Left cardiac atrium (tissue), 4 donors: ENCODE data around the gene ASB2. TPM values are rescaled to one million over a fixed set of nuclear protein-coding genes. Genes with fewer than 3 reads are reported as not detected.

Experiments used
- ATAC-seq, 2 donors: fragments of 200-7000 bp; cut with Tn5 transposase; one replicate each; pipeline ENCODE4 v1.9.1; 2020; ENCODE audit warnings: mild to moderate bottlenecking in 2 of 2, moderate library complexity in 2 of 2
- DNase-seq: peaks from one replicate; pipeline ENCODE4 v3.0.0-alpha.2; 2020
- intact Hi-C, 2 donors: fragments of 100-400 bp; cut with DNase I; formaldehyde crosslinking; loops; one replicate each; pipeline versions ENCODE4 v1.14.1 to v1.15.1; 2022 to 2023
- total RNA-seq, 2 donors: library from RNA; stranded (reverse); fragmentation: NEBNext Ultra II Directional; extraction: Animal tissue kit (Norgen Biotek cat#: 25700); gene quantifications; one replicate each; pipeline ENCODE4 v1.2.1, GENCODE V29; 2021
- donor health status: DM: no; HTN: yes; CAD: no.
- donor health status: DM: no; HTN: yes; CAD: no; lungs with severe emphysema.
- donor health status: DM: yes; HTN: yes; CAD: no.
- donor health status: Dilated cardiomyopathy.

Gene ASB2
- total RNA-seq, 2 donors from 2014 or later: 102 to 105 TPM

DNA sequence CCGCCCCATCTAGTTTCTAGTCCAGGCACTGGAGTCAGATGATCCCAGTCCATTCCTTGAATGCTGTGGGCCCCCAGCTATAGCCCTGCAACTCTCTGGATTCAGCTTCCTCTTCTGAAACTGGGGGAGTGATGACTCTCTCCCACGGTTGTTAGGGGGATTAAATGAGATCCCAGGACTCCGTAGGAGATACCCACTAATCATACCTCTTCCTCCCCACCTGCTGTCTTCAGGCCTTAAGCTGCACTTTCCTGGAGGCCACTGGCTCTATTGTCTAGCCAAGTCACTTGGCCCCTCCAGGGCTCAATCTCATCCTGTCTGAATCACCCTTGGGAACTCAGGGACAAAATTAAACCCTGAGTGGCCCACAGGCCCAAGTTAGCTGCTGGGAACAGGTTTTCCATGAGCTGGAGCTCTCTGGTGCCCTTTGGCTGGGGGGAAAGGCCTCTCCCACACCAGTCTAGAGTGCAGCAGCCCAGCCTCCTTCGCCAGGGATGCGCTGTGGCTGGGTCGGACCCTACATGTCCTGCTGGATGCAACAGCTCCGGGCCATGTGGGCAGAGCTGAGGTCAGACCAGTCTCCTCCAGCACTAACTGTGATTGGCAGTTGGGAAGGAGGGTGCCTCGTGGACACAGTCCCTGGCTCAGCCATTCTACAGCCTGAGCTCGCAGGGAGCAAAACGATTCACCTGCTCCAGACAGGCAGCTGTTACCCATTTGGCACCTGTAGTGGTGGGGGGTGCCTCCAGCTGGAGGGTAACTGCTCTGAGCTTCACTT is 6.0 kb upstream of the ASB2 start:
- DNase-seq: no peak
- intact Hi-C loops: no loop called here
- ATAC-seq: no peak

DNA sequence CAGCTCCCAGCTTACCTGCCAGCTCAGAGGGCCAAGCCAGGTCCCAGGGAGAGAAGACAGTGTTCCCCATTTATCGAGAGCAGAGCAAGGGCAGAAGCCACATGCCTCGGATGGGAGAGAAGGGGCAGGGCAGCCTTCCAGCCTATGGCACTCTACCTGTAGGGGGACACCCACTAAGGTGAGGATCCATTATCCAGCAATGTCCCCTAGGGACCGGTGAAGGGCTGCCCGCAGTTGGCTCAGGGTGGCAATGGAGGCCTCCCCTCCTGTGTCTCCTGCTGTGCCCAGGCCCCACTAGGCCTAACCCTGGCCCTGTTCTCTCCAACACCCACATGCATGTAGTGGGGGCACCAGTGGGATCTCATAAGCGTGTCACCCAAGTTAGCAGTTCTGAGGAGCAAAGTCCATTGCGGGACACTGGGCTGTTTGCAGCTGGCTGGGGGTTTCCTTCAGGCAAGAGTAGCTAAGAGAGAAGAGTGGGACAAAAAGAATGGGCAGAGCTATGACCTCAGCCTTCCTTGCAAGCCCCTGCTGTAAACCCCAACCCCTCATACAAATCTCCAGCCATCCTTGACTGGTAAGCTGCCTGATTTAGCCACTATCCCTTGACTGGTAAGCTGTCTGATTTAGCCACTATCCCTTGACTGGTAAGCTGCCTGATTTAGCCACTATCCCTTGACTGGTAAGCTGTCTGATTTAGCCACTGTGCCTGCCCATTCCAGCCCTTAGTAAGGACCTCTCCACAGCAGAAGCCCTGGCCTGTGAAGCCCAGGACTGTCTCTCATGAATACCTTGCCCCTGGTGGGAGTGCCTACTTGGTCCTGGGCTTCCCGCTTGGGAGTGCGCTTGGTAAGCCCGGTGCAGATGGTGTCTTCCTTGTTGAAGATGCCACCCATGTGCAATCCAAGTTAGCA is 5.2 kb upstream of the ASB2 start:
- DNase-seq (no peak), ATAC-seq (peak; percentile 8 to 25)
- intact Hi-C loops: no loop called here

DNA sequence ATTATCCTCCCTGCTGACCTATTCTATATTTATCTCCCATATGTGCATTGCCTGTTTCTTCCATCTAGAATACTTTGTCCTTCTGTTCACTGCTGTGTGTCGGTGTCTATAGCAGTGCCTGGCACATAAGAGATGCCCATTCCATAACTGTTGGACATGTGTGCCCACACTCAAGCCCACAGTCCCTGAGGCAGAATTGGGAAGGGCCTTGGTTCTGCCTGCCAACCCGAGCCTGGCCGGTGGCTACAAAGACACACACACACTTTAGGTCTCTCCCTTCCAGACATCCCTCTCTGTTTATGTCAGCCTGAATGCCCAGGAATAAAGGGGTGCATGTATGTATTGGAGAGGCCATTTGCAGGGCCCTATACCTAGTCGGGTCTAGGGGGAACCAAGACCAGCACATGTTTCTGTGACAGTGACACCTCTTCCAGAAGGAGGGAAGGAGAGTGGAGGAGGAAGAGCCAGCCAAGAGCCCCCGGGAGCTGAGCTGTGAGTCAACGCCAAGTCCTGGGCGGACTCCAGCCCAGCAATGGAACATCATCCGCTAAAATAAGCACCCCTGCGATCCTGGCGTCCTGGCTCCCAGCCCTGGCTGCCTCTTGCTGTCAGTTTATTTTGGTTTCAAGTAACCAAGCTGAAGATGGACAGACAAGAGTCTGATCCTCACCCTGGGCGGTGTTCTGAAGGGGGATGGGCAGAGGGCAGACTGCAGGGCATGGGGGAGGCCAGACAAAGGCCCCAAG is 4.3 kb upstream of the ASB2 start:
- DNase-seq: peak; percentile 80
- intact Hi-C loops: no loop called here
- peak; percentile 70 to 76 for ATAC-seq

DNA sequence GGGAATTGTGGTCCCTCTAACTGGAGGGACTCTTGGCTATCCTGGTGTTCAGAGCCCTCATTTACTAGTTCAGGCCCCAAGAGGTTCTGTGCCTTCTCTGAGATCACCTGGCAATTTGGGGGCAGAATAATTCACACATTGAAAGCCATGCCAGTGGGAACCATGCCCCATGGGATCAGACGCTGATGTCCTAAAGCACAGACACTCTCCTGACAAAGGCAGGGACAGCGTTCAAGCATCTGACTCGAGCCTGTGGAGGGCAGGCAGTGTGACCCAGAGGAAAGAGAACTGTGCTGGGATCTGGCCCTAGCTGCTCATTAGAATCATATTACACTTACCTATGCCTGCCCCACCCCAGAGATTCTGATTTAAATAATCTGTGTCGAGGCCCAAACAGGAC is 2.4 kb upstream of the ASB2 start:
- no peak for ATAC-seq
- DNase-seq: no peak
- intact Hi-C loops: no loop called here

DNA sequence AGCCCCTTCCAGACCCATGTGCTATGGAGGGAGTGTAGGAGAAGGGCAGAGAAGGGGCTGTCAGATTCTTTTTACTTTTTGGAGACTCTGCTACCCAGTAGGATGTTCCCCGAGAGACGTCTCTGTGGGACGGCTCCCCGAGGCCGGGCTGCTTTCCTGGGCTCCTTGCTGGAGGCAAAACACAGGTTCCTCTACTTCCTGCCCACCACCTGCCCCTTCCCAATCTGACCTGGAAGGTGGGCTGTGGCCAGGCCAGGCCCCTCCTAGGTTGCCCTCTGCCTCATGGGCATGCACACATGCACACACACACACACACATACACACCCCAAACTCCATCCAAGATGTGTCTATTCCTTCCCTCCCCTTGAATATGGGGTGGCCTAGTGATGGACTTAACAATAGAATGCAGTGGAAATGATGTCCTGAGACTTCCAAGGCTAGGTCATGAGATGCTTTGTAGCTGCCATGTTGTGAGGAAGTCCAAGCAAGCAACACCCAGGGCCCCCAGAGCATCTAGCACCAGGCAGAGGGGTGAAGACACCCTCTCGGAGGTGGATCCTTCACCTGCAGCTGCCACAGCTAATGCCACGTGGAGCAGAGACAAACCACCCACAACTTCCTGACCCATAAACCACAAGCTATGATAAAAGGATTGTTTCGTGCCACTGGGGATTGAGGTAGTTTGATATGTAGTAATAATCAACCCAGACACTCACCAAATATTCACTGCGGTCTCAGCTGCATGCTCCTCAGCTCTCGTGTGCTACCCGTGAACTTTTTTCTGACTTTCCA is 1.6 kb upstream of the ASB2 start:
- DNase-seq (no peak), ATAC-seq (no peak)
- intact Hi-C loops: no loop called here

DNA sequence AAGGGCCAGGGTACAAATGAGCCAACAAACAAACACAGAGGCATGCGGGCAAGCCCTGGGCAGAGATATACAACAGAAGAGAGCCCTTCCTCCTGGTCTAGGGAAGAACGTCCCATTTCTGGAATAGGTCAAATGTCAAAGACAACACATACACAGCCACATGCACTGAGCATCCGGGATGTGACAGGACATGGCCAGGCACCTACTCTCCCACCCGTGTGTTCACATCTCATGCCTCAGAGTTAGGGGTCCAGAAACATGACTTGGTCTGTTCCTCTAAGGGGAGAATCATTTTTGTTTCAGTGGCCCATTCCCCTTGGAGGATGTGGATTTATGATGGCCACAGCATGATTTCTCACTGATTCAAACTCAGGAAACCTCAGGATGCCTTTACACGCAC is 801 bp upstream of the ASB2 start:
- intact Hi-C loops: no loop called here
- no peak for ATAC-seq
- DNase-seq: no peak

DNA sequence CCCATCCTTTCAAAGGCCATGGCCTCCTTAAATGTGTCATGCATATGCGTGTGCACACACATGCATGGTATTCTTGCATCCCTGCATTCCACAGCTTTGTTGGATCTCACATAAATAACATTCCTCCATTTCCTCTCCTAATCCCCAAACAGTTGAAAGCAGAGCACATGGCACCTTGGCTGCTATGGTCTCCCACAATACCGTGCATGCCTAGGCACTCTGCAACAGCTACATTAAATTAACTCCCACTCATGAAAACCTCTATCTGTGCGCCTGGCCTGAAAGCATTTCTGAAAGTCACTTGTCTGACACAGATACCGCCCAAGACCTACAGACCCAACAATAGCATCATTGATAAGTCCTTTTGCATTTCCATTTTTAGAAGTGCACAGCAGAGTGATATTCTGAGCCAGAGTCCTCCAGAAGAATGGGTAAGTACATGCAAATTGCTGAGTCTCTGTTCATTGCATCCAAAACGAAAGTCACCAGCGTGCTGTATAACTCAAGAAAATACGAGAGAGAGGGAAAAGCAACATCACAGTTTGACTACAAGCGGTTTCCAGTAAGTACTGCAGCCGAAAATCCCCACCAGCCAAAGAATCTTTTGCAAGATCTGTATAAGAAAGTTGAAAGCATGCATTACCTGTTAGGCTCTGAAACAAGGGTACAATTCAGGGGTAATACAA is 436 bp downstream of the ASB2 start:
- DNase-seq (no peak), ATAC-seq (peak; percentile 35 to 53)
- intact Hi-C loops: no loop called here

DNA sequence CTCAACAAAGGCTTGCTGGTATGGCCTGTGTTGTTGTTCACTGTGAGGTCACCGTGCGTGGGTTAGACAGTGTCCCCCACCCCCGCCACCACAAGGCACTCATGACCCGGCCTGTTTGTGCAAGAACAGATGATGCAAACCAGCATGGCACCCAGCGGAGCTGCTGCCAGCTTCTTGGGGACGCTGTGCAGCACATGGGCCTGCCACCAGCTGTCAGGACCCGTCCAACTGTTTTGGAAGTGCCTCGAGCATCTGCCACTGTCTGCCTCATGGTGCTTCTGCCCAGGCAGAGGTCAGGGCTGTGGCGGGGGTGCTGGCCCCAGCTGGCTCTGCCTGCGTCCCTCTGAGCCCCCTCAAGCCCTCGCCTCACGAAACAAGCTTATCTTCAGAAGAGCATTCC is 1.5 kb downstream of the ASB2 start:
- DNase-seq: no peak
- peak in 1 of 2 donors; percentile 21 for ATAC-seq

DNA sequence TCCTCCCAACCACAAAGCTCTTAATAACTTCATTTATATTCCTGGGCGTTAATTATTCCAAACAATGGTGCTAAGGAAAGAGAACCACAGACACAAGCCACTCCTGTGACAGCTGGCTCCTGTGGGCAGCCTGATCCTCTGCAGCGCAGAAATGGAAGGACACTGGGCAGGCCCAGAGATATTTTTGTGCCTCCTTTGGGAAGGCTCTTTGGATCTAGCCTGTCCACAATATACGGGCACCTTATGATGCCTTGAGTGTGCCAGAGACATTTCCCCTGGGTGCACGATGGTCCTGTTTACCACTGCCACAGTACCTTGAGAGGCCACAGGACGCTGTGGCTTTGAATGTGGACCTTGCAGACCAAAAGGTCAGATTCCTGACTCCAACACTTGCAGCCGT is 2.1 kb downstream of the ASB2 start:
- intact Hi-C loops: no loop called here
- DNase-seq: no peak
- ATAC-seq: peak in 1 of 2 donors; percentile 7

More for the DNA sequence above, 1.5 kb downstream of the ASB2 start:
- intact Hi-C loops: no loop called here

DNA sequence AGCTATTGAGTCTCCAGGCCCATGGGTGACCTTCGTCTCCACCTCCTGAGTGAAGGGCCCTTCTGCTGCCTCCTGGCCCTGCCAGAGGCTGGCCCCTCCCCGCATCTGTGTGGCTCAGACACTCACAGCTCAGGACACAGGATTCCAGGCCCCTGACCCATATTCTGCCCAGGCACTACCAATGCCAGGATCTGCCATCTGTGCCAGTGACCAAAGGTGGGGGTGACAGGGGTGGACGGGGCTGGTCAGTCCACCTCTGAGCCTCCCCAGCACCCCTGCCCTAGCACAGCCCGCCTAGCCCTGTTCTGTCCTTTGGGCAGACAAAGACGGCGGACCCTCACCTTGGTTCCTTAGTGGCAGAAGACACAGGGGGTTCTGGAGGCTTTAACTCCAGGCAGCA is 2.8 kb downstream of the ASB2 start:
- intact Hi-C loops: no loop called here
- ATAC-seq (peak in 1 of 2 donors; percentile 28), DNase-seq (no peak)

DNA sequence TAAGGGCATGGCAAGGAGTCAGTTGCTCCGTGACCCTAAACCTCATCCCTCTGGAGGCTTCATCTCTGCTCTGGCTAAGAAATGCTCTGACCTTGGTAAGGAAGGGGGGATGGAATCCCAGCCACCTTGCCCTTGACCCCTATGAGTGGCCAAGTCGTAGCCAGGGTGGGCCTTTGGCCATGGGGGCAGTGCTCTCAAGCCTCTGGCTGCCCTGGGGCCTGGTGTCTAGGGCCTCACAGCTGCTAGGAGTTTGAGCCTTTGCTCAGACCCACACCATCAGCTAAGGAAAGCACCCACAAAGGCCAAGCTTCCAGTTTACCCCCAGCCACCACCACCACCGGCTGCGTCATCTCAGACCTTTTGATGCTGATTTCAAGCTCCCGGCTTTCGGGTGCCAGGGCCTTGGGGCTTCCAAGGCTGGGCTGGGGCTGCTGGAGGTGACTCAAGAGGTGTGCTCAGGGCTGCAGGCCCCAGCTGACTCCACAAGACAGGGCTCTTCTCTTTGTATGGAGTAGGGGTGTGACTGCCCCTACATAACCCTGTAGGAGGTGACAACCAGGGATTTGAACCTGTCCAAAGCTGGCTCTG is 3.7 kb downstream of the ASB2 start:
- no peak for ATAC-seq
- no peak for DNase-seq
- intact Hi-C loops: no loop called here

DNA sequence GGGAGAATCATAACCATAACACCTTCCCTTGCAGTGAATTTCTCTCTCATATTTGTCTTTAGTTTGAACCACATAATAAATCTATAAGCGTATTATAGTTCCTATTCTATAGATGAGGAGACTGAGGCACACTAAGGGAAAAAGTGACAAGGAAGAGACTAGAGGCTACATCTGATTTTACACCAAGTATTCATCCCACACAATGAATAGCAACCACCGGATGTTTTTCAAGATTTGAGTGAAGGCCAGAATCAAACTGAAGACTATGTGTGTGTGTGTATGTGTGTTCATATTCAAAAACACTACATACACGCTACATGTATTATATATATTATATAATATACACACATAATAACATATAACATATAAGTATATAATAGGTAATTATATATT is 4.7 kb downstream of the ASB2 start:
- ATAC-seq (no peak), DNase-seq (no peak)
- intact Hi-C loops: no loop called here

DNA sequence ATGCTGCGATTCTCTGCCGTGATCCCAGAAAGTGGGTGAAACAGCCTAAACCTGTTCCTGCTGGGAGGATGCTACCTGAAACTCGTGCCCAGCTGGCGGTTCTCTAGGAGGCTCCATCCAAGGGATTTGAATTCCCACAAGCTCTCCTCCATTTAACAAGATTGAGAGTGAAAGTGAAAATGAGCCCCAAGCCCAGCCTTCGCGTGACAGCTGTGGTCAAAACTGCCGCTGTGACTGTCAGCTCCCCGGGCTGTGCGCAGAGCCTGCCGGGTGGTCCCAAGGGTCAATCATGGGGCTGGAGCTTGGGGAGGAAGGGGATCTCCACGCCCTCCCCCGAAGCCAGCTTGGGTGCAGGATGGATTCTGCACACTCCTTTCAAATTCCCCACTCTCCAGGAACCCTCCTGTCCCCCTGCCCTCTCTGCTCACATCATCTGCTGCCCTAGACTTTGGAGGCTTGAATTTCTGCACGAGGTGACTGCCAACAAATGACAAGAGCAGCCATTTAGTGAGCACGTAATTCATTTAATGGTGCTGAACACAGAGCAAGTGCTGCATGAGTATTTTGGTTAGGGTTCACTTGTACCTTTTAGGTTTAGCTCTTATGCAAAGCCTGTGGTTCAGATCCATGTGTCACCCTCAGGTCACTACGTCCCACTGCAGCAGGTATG is 5.3 kb downstream of the ASB2 start:
- intact Hi-C loops: no loop called here
- ATAC-seq (no peak), DNase-seq (no peak)

DNA sequence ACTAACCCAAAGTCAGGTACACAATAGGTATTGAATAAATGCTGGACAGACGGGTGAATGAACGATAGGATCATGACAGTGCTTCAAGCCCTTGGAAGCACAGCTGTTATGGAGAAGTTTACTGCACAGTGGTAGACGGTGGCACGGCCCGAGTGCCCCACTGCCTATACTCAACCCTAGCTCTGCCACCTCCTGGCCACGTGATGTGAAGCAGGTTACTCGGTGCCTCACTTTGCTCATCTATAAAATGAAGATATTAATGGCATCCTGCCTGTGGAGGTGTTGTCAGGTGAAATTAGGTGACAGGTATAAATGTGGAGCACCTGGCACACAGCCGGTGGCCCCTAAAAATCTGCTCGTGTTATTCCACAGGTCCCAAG is 5.8 kb downstream of the ASB2 start:
- intact Hi-C loops: no loop called here
- no peak for DNase-seq
- ATAC-seq: peak; percentile 16 to 47

DNA sequence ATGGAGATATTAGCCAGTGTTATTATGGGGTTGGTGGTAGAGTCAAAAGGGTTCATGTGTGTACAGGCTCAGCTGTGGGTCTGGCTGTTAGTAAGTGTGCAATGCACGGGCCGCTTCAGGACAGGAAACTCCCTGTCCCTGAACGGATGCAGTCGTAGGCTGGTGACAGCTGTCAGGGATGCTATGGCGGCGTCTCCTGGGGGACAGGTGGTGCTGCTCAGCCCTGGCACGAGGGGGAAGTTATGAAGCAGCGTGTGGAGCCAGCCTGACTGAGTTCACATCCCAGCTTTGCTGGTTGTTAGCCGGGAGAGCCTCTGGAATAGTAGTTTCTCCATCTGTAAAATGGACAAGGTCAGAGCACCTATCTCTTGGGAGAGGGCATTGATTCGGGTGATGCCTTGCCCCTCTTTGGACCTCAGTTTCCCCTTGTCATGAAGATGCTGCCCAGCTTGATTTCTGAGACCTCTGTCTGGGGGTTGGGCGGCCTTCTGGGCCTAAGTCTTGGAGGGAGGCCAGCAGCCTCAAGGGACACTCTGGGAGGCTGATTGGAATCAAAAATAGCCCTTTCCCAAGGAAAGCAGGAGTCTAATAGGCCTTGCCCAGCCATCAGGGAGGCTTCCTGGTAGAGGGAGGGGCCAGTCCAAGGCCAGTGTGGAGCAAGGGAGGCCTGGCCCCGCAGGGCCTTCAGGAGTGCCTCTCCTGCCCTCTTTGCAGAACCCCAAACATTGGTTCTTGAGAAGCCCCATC is 7.1 kb downstream of the ASB2 start:
- DNase-seq (no peak), ATAC-seq (peak; percentile 24 to 42)
- intact Hi-C loops: no loop called here

DNA sequence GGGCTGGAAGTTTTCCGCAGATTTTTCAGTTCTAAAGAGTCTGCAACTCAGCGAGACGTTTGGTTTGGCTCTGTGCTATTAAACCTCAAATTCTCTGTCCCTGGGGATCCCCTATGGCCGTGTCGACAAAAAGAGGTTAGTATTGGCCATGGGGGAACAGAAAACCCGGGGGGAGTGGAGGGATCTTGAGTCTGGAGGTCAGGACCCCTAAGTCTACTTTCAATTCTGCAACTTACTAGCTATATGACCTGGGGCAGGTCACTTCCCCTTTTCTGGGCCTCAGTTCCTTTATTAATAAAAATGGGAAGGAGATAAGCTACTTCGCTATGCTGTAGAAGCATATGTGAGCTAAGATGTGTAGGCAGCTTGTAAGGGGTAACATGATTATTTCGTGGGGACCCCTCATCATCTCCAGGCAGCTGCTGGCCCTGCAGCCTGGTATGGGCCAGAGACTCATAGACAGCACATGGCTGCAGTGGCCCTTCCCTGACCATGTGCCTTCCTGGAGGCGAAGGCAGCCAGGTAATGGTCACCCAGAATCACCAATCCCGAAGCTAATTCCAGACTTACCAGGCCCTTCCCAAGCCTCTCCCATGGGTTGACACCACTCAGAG is 8.6 kb downstream of the ASB2 start:
- intact Hi-C loops: no loop called here
- ATAC-seq: no peak
- DNase-seq: no peak
